ENCODE results near the gene GALE. TPM values are rescaled to one million over a fixed set of nuclear protein-coding genes. Genes with fewer than 3 reads are reported as not detected.

GALE gene
- total and polyA plus RNA-seq, 2 donors (not counting 3 experiments of a cell fraction or from before 2014, with no cell fraction given) = 42.9 to 64.7 TPM

DNA sequence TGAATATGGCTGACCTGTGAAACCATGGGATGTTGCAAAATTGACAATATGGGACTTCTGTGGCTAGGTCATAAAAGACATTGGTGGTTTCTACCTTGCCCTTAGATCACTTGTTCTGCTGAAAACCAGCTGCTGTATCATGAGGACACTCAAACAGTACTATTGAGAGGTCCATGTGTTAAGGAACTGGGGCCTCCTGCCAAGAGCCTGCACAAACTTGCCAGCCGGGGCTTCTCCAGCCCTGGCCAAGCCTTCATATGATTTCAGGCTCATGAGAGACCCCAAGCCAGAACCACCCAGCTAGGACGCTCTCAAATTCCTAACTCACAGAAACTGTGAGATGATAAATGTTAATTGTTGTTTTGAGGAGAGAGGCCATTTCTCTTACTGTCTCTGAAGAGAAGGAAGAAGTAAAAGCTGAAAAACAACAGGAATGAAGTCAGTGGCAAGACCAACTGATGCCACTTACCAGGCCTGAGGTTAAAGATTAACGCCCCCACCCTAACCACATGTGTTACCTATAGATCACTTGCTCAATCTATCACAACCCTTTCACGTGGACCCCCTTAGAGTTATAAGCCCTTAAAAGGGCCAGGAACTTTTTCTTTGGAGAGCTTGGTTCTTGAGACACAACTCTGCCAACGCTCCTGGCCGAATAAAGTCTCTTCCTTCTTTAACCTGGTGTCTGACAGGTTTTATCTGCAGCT lies 26.2 kb downstream of the GALE start:
- no peak overlapping the region for H2AFZ ChIP-seq (ENCODE audit: low read depth, low read length)
- no peaks in the 10 kb centered on the region for H3K27me3 ChIP-seq (ENCODE audit: control insufficient read depth in 2 of 2, insufficient read depth in 2 of 2, low read length in 2 of 2)
- no TSS peak for BruUV-seq (replicated peaks)
- no peak overlapping the region for H3K9ac ChIP-seq (replicated peaks; ENCODE audit: extremely low read depth, insufficient read depth, low read length)
- dilution Hi-C loops (cut with MboI; ENCODE audit: extremely low pct_ligation_motif_present, low sequenced_read_pairs) = no loop called here
- H3K4me1 ChIP-seq (ENCODE audit: control insufficient read depth, extremely low read depth, insufficient read depth, low read length) = peaks cover 14% of the 10 kb centered on the region
- no peak for DNase-seq (ENCODE audit: low read depth, low spot score)
- no peak overlapping the region for H3K27ac ChIP-seq (ENCODE audit: insufficient read depth, low read depth, low read length)
- no peak overlapping the region for H3K4me2 ChIP-seq (ENCODE audit: insufficient read depth, low read length)
- H3K9me1 ChIP-seq (replicated peaks; ENCODE audit: control insufficient read depth, extremely low read depth, insufficient read depth, low read length) = no peaks in the 10 kb centered on the region
- no peaks in the 10 kb centered on the region for H4K20me1 ChIP-seq (replicated peaks; ENCODE audit: control insufficient read depth, extremely low read depth, insufficient read depth, low read length)
- no peaks in the 10 kb centered on the region for H3K36me3 ChIP-seq (ENCODE audit: control insufficient read depth in 2 of 2, extremely low read depth in 1 of 2, insufficient read depth in 2 of 2, low read length in 2 of 2)
- no peak overlapping the region for H3K4me3 ChIP-seq (replicated peaks in 1 of 3; ENCODE audit: insufficient read depth in 1 of 3, low read depth in 1 of 3, low read length in 3 of 3)
- TF ChIP-seq EZH2 (IDR thresholded peaks at IDR 0.05; ENCODE audit: borderline replicate concordance, low read depth, low read length, severe bottlenecking) = no peak
- no peak for TF ChIP-seq JUN (IDR thresholded peaks at IDR 0.05; ENCODE audit: borderline replicate concordance, insufficient read depth, insufficient read length, low read depth)
- TF ChIP-seq POLR2A (IDR thresholded peaks at IDR 0.05; ENCODE audit: low read depth, low read length) = no peak
- TF ChIP-seq MYC (IDR thresholded peaks at IDR 0.05; ENCODE audit: low read depth, low read length) = no peak
- TF ChIP-seq, protein P1, sequence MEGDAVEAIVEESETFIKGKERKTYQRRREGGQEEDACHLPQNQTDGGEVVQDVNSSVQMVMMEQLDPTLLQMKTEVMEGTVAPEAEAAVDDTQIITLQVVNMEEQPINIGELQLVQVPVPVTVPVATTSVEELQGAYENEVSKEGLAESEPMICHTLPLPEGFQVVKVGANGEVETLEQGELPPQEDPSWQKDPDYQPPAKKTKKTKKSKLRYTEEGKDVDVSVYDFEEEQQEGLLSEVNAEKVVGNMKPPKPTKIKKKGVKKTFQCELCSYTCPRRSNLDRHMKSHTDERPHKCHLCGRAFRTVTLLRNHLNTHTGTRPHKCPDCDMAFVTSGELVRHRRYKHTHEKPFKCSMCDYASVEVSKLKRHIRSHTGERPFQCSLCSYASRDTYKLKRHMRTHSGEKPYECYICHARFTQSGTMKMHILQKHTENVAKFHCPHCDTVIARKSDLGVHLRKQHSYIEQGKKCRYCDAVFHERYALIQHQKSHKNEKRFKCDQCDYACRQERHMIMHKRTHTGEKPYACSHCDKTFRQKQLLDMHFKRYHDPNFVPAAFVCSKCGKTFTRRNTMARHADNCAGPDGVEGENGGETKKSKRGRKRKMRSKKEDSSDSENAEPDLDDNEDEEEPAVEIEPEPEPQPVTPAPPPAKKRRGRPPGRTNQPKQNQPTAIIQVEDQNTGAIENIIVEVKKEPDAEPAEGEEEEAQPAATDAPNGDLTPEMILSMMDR (IDR thresholded peaks at IDR 0.05; ENCODE audit: extremely low read depth in 1 of 2, insufficient read depth in 1 of 2, low read depth in 1 of 2, low read length in 2 of 2) = no peak
- no peak for TF ChIP-seq GATA2 (IDR thresholded peaks at IDR 0.05; ENCODE audit: insufficient read depth, insufficient read length, low read depth, low read length)
- TF ChIP-seq, protein P2, sequence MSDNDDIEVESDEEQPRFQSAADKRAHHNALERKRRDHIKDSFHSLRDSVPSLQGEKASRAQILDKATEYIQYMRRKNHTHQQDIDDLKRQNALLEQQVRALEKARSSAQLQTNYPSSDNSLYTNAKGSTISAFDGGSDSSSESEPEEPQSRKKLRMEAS (IDR thresholded peaks at IDR 0.05; ENCODE audit: insufficient read depth, insufficient read length) = no peak
- TF ChIP-seq FOS (IDR thresholded peaks at IDR 0.05; ENCODE audit: borderline replicate concordance, insufficient read depth, low read length) = no peak
- TF ChIP-seq POLR2AphosphoS5 (IDR thresholded peaks at IDR 0.05; ENCODE audit: insufficient read depth, low read depth, low read length) = no peak
- ChIA-PET CTCF (interaction anchor here (0.6 to 2.4 kb wide), 6 partner anchors 28 to 655 kb away, joined by 3 to 7 read pairs (median 4); no protein-coding TSS in a partner anchor), POLR2A (no interaction called here)
- no peak for FAIRE-seq
- H3K9me3 ChIP-seq (replicated peaks; ENCODE audit: control insufficient read depth, insufficient read depth, low read length) = no peaks in the 10 kb centered on the region
- H3K79me2 ChIP-seq (ENCODE audit: control insufficient read depth, insufficient read depth, low read length) = peaks cover 11% of the 10 kb centered on the region
- intact Hi-C loops (cut with micrococcal nuclease) = no loop called here

All from endothelial cell of umbilical vein (primary cell).